Epithelial cell of esophagus (primary cell): Measurements from ENCODE around the gene UBAP2.

ENCODE experiments used
- DNase-seq: peaks from one replicate; pipeline ENCODE4 v3.0.0; 2010; ENCODE audit warnings: low read depth
- H3K4me3 ChIP-seq: 2 replicates; pipeline ENCODE4 v1.5.1; 2011; ENCODE audit warnings: mild to moderate bottlenecking, low read length, control low read depth
- CTCF ChIP-seq: IDR thresholded peaks from 2 replicates; pipeline ENCODE4 v1.5.1; 2011; ENCODE audit warnings: low read depth, mild to moderate bottlenecking, low read length, control low read depth, inconsistent platforms; ENCODE audit not compliant: insufficient read depth; ENCODE audit errors: missing control alignments

The UBAP2 gene

GRCh38 chr9:33946779-33947535, 101.7 kb downstream of the UBAP2 start:
- no peak for TF ChIP-seq CTCF
- peak; percentile 76 for DNase-seq
- no peak overlapping the region for H3K4me3 ChIP-seq

GRCh38 chr9:33943389-33943788, 105.3 kb downstream of the UBAP2 start:
- no peak overlapping the region for H3K4me3 ChIP-seq
- DNase-seq = no peak
- TF ChIP-seq CTCF = no peak

GRCh38 chr9:33942471-33943083, 106.1 kb downstream of the UBAP2 start:
- no peak overlapping the region for H3K4me3 ChIP-seq
- peak; percentile 39 for TF ChIP-seq CTCF
- DNase-seq = peak; percentile 69

GRCh38 chr9:33939924-33940874, 108.5 kb downstream of the UBAP2 start:
- TF ChIP-seq CTCF = no peak
- no peak for DNase-seq
- no peak overlapping the region for H3K4me3 ChIP-seq

GRCh38 chr9:33934188-33934878, 114.4 kb downstream of the UBAP2 start:
- H3K4me3 ChIP-seq = no peak overlapping the region
- DNase-seq = no peak
- no peak for TF ChIP-seq CTCF

GRCh38 chr9:33932078-33932807, 116.4 kb downstream of the UBAP2 start:
- no peak overlapping the region for H3K4me3 ChIP-seq
- no peak for DNase-seq
- no peak for TF ChIP-seq CTCF
